Measurements from ENCODE around the gene CRADD.

- TF ChIP-seq CTCF (conservative IDR thresholded peaks at IDR 0.05; ENCODE audit: low read depth, low read length): no peak
- TF ChIP-seq RCOR1 (IDR thresholded peaks at IDR 0.05; ENCODE audit: insufficient replicate concordance, low read length): no peak
Measured at GRCh38 chr12:93759512-93760081, 82.4 kb downstream of the CRADD start.

Measured in IMR-90 (cell line).